Mucosa of descending colon (tissue), 3 donors: ENCODE measurements around the gene EPB41L5. TPM values are rescaled to one million over a fixed set of nuclear protein-coding genes. Genes with fewer than 3 reads are reported as not detected.
"Not testable (repeated sequence)": the region's sequence is repeated elsewhere in the genome, so short reads cannot be mapped to it uniquely, and the experiment has no call there.

Experiments
- ATAC-seq: fragments of 200-7000 bp; cut with Tn5 transposase; one replicate; pipeline ENCODE4 v1.9.1; 2020; ENCODE audit warnings: mild to moderate bottlenecking, moderate library complexity
- DNase-seq, 3 donors: peaks; one replicate each; pipeline ENCODE4 v3.0.0-alpha.2; 2020
- H3K36me3 ChIP-seq: fragments of 200-600 bp; one replicate; pipeline ENCODE4 v1.8.0; 2021; ENCODE audit warnings: low read depth, mild to moderate bottlenecking
- H3K4me1 ChIP-seq: fragments of 200-600 bp; one replicate; pipeline ENCODE4 v1.8.0; 2021; ENCODE audit warnings: low read depth, mild to moderate bottlenecking
- H3K4me3 ChIP-seq: fragments of 200-600 bp; one replicate; pipeline ENCODE4 v1.8.0; 2021; ENCODE audit warnings: mild to moderate bottlenecking
- H3K9me3 ChIP-seq: fragments of 200-600 bp; one replicate; pipeline ENCODE4 v1.8.0; 2021; ENCODE audit warnings: mild to moderate bottlenecking
- intact Hi-C, 2 donors: fragments of 100-400 bp; cut with DNase I in 1 of 2; cut with micrococcal nuclease in 1 of 2; formaldehyde crosslinking; loops; one replicate each; pipeline versions ENCODE4 v1.11.0 to v1.11.1; 2022; cut with DNase I, micrococcal nuclease
- long read RNA-seq, 2 donors: library from polyadenylated mRNA; unstranded; transcript quantifications; one replicate each; pipeline ENCODE4 v2.0.0, GENCODE V29; 2019 to 2021
- total RNA-seq, 3 donors: library from RNA; stranded (reverse); fragmentation: NEBNext Ultra II Directional in 2 of 3; extraction: Animal tissue kit (Norgen Biotek cat#: 25700) in 2 of 3; gene quantifications; one replicate each; pipeline versions ENCODE4 v1.2.1 to v1.2.4, GENCODE V29; 2021 to 2023
- TF ChIP-seq, protein P1 (sequence below): fragments of 200-600 bp; IDR thresholded peaks from one replicate; pipeline ENCODE4 v1.8.0; 2022; ENCODE audit warnings: antibody characterized with exemption, mild to moderate bottlenecking
- donor health status: DM: no; HTN: no; CAD: no; lungs with moderate emphysema.
- donor health status: DM: no; HTN: no; CAD: no.
- donor health status: DM: no; HTN: yes; CAD: no.

Gene EPB41L5
- 10 to 100 TPM; 22.6 to 36.7 (median 27.8) TPM for total RNA-seq
- long read RNA-seq, donor 1, full-length matches to known transcripts, result 5 of 12 reads
- long read RNA-seq, donor 1, partial matches to known transcripts, result 1 of 12 reads
- long read RNA-seq, donor 1, other reads (novel, unspliced or antisense), result 6 of 12 reads
- long read RNA-seq, donor 2, partial matches to known transcripts, result 0 of 2 reads
- long read RNA-seq, donor 2, other reads (novel, unspliced or antisense), result 0 of 2 reads

DNA sequence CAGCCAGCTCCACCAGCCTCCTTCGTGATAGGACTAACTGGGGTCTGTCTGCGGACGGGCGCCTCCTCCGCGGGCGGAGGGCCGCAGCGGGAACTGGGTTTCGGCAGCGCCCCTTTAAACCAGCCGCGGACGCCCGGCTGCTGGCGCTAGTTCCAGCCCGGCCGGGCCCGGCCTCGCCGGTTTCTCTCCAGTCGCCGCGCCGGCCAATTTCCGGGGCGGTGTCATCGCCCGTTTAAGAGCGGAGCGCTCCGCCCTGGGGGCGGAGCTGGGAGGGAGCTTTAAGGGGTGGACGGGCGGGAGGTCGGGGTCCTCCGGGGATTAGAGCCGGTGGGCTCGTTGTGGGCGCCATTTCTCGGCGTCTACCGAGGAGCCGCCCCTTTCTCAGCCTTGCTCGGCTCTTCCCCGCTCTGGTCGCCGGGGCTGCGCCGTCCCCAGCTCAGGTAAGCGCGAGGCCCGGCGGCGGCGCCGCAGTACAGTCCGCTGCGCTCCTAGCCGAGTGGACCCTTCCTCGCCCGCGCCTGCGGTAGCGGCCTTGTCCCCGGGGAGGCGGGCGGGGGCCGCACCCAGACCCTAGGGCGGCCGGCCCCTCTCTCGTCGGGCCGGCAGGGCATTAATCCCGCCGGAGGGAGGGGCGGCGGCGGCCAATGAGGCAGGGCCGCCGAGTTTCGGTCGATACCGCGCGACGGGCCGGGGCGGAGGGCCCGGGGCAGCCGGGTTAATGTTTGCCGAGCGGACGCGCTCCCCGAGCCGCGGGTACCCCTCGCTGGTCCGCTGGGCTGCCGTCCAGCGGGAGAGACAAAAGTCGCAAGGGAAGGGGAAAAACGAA is at the start of gene EPB41L5:
EPB41L5 (plus strand) TSS at position 307 of the 826 bp plus-strand sequence. CDS start 6,008 bp downstream, outside the sequence.
- no peaks in the 10 kb centered on the region for H3K36me3 ChIP-seq
- DNase-seq (peak; percentile 94 to 95 (median 95)), ATAC-seq (peak; percentile 99)
- TF ChIP-seq, protein P1, sequence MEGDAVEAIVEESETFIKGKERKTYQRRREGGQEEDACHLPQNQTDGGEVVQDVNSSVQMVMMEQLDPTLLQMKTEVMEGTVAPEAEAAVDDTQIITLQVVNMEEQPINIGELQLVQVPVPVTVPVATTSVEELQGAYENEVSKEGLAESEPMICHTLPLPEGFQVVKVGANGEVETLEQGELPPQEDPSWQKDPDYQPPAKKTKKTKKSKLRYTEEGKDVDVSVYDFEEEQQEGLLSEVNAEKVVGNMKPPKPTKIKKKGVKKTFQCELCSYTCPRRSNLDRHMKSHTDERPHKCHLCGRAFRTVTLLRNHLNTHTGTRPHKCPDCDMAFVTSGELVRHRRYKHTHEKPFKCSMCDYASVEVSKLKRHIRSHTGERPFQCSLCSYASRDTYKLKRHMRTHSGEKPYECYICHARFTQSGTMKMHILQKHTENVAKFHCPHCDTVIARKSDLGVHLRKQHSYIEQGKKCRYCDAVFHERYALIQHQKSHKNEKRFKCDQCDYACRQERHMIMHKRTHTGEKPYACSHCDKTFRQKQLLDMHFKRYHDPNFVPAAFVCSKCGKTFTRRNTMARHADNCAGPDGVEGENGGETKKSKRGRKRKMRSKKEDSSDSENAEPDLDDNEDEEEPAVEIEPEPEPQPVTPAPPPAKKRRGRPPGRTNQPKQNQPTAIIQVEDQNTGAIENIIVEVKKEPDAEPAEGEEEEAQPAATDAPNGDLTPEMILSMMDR, result no peak
- H3K4me1 ChIP-seq, result no peaks in the 10 kb centered on the region
- no peaks in the 10 kb centered on the region for H3K9me3 ChIP-seq
- intact Hi-C loops, result no loop called here
- H3K4me3 ChIP-seq, result peak within 1 kb of the TSS; percentile 93

DNA sequence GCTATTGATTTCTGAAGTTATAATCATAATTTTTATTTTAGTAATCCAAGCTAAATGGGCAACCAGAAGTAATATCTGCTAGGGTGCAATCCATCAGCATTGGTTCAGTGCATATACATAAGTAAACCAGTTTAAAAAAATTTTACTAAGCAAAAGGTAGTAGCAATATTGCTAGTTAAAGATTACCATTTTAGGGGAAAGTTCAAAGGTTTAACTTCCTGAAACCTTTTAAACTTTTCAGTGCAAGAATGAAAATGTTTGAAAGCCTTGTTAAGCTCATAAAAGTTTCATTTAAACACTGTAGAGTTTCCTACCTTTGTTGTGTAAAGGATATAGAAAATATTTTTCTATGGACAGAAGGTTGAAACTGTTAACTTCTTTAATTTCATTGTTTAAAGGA is 31.0 kb upstream of the EPB41L5 start:
- no peaks in the 10 kb centered on the region for H3K4me1 ChIP-seq
- no peaks in the 10 kb centered on the region for H3K36me3 ChIP-seq
- intact Hi-C loops, result no loop called here
- peak; percentile 82 for ATAC-seq
- TF ChIP-seq, protein P1, result no peak
- no peak overlapping the region for H3K4me3 ChIP-seq
- DNase-seq, result no peak
- no peaks in the 10 kb centered on the region for H3K9me3 ChIP-seq

DNA sequence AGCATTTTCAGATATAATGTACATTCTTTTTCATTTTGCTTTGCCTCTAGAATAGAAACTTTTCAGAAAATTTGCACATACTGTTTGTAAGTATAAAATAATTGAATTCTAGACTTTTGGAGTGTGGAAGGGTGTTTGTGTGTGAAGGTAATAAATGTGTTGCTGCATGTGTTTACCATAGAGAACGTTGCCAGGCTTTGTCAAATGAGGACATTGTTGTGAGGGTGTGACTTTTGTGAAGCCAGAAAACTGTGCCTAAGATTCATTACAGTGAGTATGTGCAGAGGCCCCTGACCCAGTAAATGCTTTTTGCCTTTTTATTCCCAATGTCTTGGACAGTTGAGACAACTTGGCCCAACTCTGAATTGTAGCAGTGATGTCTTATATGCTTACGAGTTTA is 30.4 kb upstream of the EPB41L5 start:
- ATAC-seq (peak; percentile 88), DNase-seq (peak in 1 of 3 donors; percentile 21)
- Histone ChIP-seq H3K9me3 (no peaks in the 10 kb centered on the region), H3K4me1 (no peaks in the 10 kb centered on the region), H3K4me3 (no peak overlapping the region), H3K36me3 (no peaks in the 10 kb centered on the region)
- TF ChIP-seq, protein P1, result no peak
- intact Hi-C loops, result no loop called here

DNA sequence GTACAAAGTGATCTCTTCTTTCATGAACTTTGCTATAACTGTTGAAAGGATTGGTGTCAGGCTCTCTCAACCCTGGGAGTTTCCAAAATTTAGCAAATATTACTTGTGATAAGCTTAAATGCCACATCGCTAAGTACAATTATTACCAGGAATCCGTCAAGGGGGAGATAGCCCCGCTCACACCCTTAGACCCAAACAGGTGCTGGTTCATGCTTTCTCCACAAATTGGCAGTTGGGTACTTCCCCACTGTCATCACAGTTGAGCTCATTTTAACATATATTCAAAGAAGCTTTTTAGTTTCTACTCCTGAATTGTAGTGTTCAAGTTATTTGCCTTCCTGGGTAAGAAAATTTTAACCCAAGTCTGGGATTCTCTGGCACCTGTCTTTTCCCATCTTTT is 29.8 kb upstream of the EPB41L5 start:
- Histone ChIP-seq H3K4me1 (no peaks in the 10 kb centered on the region), H3K36me3 (no peaks in the 10 kb centered on the region), H3K4me3 (no peak overlapping the region), H3K9me3 (no peaks in the 10 kb centered on the region)
- TF ChIP-seq, protein P1, result no peak
- intact Hi-C loops, result no loop called here
- no peak for DNase-seq
- ATAC-seq, result no peak

DNA sequence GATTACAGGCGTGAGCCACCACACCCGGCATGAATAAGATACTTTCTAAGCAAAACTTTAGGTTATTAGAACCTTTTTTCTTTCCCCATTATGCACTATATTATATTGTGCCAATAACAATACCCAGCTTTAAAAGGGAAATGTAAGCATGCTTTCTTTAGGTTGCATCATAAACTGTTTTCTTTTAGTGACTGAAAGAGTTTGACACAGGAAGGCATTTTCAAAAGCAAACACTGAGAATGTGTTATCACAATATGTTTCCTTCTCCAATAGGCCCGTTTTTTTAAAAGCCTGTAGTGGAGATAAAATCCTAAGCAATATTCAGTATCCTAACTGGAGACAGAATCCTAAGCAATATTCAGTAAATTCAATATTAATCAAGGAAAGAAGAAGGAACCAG is 16.7 kb upstream of the EPB41L5 start:
- TF ChIP-seq, protein P1, result no peak
- intact Hi-C loops, result no loop called here
- Histone ChIP-seq H3K36me3 (no peaks in the 10 kb centered on the region), H3K4me1 (peaks cover 3% of the 10 kb centered on the region), H3K4me3 (no peak overlapping the region), H3K9me3 (no peaks in the 10 kb centered on the region)
- ATAC-seq, result no peak
- no peak for DNase-seq

DNA sequence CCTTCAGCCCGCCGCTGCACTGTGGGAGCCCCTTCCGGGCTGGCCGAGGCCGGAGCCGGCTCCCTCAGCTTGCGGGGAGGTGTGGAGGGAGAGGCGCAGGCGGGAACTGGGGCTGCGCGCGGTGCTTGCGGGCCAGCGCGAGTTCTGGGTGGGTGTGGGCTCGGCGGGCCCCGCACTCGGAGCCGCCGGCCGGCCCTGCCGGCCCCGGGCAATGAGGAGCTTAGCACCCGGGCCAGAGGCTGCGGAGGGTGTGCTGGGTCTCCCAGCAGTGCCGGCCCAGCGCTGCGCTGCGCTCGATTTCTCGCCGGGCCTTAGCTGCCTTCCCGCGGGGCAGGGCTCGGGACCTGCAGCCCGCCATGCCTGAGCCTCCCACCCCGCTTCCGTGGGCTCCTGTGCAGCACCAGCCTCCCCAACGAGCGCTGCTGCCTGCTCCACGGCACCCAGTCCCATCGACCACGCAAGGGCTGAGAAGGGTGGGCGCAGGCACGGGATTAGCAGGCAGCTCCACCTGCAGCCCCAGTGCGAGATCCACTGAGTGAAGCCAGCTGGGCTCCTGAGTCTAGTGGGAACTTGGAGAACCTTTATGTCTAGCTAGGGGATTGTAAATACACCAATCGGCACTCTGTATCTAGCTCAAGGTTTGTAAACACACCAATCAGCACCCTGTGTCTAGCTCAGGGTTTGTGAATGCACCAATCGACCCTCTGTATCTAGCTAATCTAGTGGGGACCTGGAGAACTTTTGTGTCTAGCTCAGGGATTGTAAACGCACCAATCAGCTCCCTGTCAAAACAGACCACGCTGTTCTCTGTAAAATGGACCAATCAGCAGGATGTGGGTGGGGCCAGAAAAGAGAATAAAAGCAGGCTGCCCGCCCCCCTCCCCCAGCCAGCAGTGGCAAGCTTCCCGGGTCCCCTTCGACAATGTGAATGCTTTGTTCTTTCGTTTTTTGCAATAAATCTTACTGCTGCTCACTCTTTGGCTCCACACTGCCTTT is 15.7 kb upstream of the EPB41L5 start:
- intact Hi-C loops, ATAC-seq: not testable (repeated sequence)

More for the DNA sequence above, 15.7 kb upstream of the EPB41L5 start:
- not testable (repeated sequence) for H3K4me3 ChIP-seq, H3K9me3 ChIP-seq, H3K36me3 ChIP-seq, H3K4me1 ChIP-seq, DNase-seq
